WI38 (cell line): Measurements from ENCODE around the gene GCK.

Source experiments
- H3K4me3 ChIP-seq: 2 replicates; pipeline ENCODE4 v1.5.1; 2011; ENCODE audit warnings: low read depth, mild to moderate bottlenecking, control low read depth, low read length
- TF ChIP-seq, protein P1 (sequence below): IDR thresholded peaks from 2 replicates; pipeline ENCODE4 v1.5.1; 2012; ENCODE audit warnings: low read depth, mild to moderate bottlenecking, control low read depth, low read length

GCK gene

DNA sequence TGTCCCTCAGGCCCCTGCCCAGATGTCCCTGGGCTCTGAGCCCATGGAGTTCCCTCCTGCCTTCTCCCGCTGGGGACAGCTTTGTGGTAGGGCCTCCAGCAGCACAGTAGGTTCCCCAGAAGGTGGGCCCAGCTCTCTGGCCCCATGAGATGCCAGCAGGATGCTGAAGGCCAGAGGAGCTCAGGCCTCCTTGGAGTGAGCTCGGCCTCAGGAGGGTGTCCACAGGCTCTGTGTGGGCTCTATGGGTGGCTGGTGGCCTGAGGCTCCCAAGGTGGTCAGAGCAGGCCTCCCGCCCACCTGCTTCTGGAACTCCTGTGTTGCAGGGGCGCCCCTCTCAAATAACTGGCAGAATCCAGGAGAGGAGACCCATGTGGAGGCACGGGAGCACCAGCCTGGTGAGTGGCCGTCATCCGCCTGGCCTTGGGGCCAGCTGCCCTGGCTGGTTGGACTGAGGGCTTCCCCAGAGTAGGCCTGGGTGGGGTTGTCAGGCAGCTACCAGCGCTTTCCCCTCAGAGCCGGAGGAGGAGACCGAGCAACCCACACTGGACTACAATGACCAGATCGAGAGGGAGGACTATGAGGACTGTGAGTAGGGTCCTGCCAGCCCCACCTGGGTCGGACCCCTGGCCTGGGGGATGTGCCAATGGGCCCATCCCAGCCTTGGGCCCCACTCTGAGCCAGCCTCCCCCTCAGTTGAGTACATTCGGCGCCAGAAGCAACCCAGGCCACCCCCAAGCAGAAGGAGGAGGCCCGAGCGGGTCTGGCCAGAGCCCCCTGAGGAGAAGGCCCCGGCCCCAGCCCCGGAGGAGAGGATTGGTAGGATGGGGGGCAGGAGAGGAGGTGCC lies 81.9 kb downstream of the GCK start:
- no peak overlapping the region for H3K4me3 ChIP-seq
- TF ChIP-seq, protein P1, sequence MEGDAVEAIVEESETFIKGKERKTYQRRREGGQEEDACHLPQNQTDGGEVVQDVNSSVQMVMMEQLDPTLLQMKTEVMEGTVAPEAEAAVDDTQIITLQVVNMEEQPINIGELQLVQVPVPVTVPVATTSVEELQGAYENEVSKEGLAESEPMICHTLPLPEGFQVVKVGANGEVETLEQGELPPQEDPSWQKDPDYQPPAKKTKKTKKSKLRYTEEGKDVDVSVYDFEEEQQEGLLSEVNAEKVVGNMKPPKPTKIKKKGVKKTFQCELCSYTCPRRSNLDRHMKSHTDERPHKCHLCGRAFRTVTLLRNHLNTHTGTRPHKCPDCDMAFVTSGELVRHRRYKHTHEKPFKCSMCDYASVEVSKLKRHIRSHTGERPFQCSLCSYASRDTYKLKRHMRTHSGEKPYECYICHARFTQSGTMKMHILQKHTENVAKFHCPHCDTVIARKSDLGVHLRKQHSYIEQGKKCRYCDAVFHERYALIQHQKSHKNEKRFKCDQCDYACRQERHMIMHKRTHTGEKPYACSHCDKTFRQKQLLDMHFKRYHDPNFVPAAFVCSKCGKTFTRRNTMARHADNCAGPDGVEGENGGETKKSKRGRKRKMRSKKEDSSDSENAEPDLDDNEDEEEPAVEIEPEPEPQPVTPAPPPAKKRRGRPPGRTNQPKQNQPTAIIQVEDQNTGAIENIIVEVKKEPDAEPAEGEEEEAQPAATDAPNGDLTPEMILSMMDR, result no peak

GRCh38 chr7:44106311-44107065 lies 82.8 kb downstream of the GCK start:
- no peak overlapping the region for H3K4me3 ChIP-seq
- TF ChIP-seq, protein P1, result no peak

- H3K4me3 ChIP-seq, result peak overlapping the region; percentile 61
- TF ChIP-seq, protein P1, result no peak
Observed at GRCh38 chr7:44105832-44106231, 83.4 kb downstream of the GCK start.

GRCh38 chr7:44104860-44105771 lies 84.1 kb downstream of the GCK start:
- TF ChIP-seq, protein P1, result no peak
- H3K4me3 ChIP-seq, result peak overlapping the region; percentile 61

- H3K4me3 ChIP-seq, result peak within 1 kb of the TSS; percentile 61
- TF ChIP-seq, protein P1, result no peak
Observed at GRCh38 chr7:44103923-44104859, 85.0 kb downstream of the GCK start, which contains the start of gene AEBP1. Gene AEBP1, plus strand, starts transcription at chr7:44104345. Its CDS starts 321 bp downstream, at chr7:44104666.

GRCh38 chr7:44103566-44103922 lies 85.7 kb downstream of the GCK start:
- TF ChIP-seq, protein P1, result no peak
- H3K4me3 ChIP-seq, result no peak overlapping the region
